ENCODE measurements around the gene JAKMIP3.

- TF ChIP-seq POLR2A (IDR thresholded peaks at IDR 0.05; ENCODE audit: borderline replicate concordance, extremely low read depth, insufficient read depth, insufficient read length): no peak
- TF ChIP-seq CTCF (IDR thresholded peaks at IDR 0.05 in 2 of 3, conservative IDR thresholded peaks at IDR 0.05 in 1 of 3; ENCODE audit: borderline replicate concordance in 1 of 3, insufficient read depth in 1 of 3, low read depth in 2 of 3, low read length in 2 of 3): no peak
- no peak for TF ChIP-seq RAD21 (IDR thresholded peaks at IDR 0.05; ENCODE audit: low read depth)
- TF ChIP-seq EZH2phosphoT487 (IDR thresholded peaks at IDR 0.05; ENCODE audit: borderline replicate concordance): no peak
- no peak for TF ChIP-seq ZBTB33 (IDR thresholded peaks at IDR 0.05; ENCODE audit: extremely low read depth, insufficient replicate concordance, low read length)
- TF ChIP-seq EZH2 (IDR thresholded peaks at IDR 0.05): no peak
Observed at GRCh38 chr10:132062641-132063390, 2.9 kb upstream of the JAKMIP3 start.
